ENCODE measurements around the gene MAPKAPK3. TPM values are rescaled to one million over a fixed set of nuclear protein-coding genes. Genes with fewer than 3 reads are reported as not detected.
A peak's percentile ranks its signal among the peaks of the same experiment; 100 is the strongest.

Gene MAPKAPK3
- total RNA-seq, 1 experiment from 2014 or later = 88.2 TPM

GRCh38 chr3:50568947-50569749 lies 47.8 kb upstream of the MAPKAPK3 start, which contains the start of gene HEMK1:
Gene HEMK1 (plus strand): TSS chr3:50569522. CDS start chr3:50571105, 1,583 bp downstream.
- peak within 1 kb of the TSS; percentile 94 for H3K4me3 ChIP-seq
- H3K9me2 ChIP-seq (ENCODE audit: insufficient read depth) = no peaks in the 10 kb centered on the region
- H3K4me2 ChIP-seq = peak within 1 kb of the TSS; percentile 88
- ChIA-PET POLR2A (ENCODE audit: unreplicated experiment) (interaction anchor here (0.6 to 1.0 kb wide), 10 partner anchors 22 to 930 kb away, joined by 3 to 10 read pairs (median 5); partner anchors contain the start of genes CYB561D2, MANF and NPRL2), CTCF (interaction anchor here (0.6 to 1.0 kb wide), 4 partner anchors 32 to 270 kb away, joined by 3 to 9 read pairs (median 4); partner anchors contain the start of genes HYAL3, MAPKAPK3 and NAA80)
- no peaks in the 10 kb centered on the region for H4K20me1 ChIP-seq (ENCODE audit: insufficient read depth)
- H3K27me3 ChIP-seq (ENCODE audit: insufficient read depth, low read depth) = no peaks in the 10 kb centered on the region
- no peaks in the 10 kb centered on the region for H3K36me3 ChIP-seq (ENCODE audit: low read depth)
- H2AFZ ChIP-seq = peak within 1 kb of the TSS; percentile 89
- BruUV-seq (replicated peaks) = no TSS peak
- peaks cover 10% of the 10 kb centered on the region; the same call in 1 of the 2 replicates for H3F3A ChIP-seq (ENCODE audit: insufficient read depth, low read depth)
- intact Hi-C loops (cut with micrococcal nuclease; ENCODE audit: unreplicated experiment) = loop anchor here (1.0 kb wide), 1 partner anchor 816 kb away; the partner anchor contains the start of gene MANF
- DNase-seq = peak; percentile 82 to 96
- H3K27ac ChIP-seq = 0 out of 2 replicates have a peak within 1 kb of the TSS, but pooled peaks have one; percentile 24
- H3K9me3 ChIP-seq (ENCODE audit: insufficient read depth, low read depth) = no peaks in the 10 kb centered on the region
- peaks cover 13% of the 10 kb centered on the region for H3K4me1 ChIP-seq (replicated peaks; ENCODE audit: insufficient read depth)
- H3K79me2 ChIP-seq (ENCODE audit: low read depth) = peaks cover 11% of the 10 kb centered on the region; the same call in 1 of the 2 replicates
- TF ChIP-seq CTCF (conservative IDR thresholded peaks at IDR 0.05) = no peak
- no peak for TF ChIP-seq EZH2 (IDR thresholded peaks at IDR 0.05; ENCODE audit: low read depth)

GRCh38 chr3:50570508-50571279 lies 46.3 kb upstream of the MAPKAPK3 start:
- DNase-seq = no peak
- H3K27me3 ChIP-seq (ENCODE audit: insufficient read depth, low read depth) = no peaks in the 10 kb centered on the region
- no peaks in the 10 kb centered on the region for H3K9me2 ChIP-seq (ENCODE audit: insufficient read depth)
- ChIA-PET CTCF (interaction anchor here (0.7 to 1.6 kb wide), 3 partner anchors 21 to 45 kb away, joined by 3 to 6 read pairs (median 5); no protein-coding TSS in a partner anchor), POLR2A (ENCODE audit: unreplicated experiment) (interaction anchor here (0.5 kb wide), 1 partner anchor 24 kb away, joined by 3 read pairs; no protein-coding TSS in a partner anchor)
- H3K9me3 ChIP-seq (ENCODE audit: insufficient read depth, low read depth) = no peaks in the 10 kb centered on the region
- no peaks in the 10 kb centered on the region for H3K36me3 ChIP-seq (ENCODE audit: low read depth)
- peaks cover 10% of the 10 kb centered on the region; the same call in 1 of the 2 replicates for H3F3A ChIP-seq (ENCODE audit: insufficient read depth, low read depth)
- H2AFZ ChIP-seq = no peak overlapping the region
- intact Hi-C loops (cut with micrococcal nuclease; ENCODE audit: unreplicated experiment) = no loop called here
- H4K20me1 ChIP-seq (ENCODE audit: insufficient read depth) = no peaks in the 10 kb centered on the region
- H3K4me1 ChIP-seq (replicated peaks; ENCODE audit: insufficient read depth) = peaks cover 13% of the 10 kb centered on the region
- TF ChIP-seq EZH2 (IDR thresholded peaks at IDR 0.05; ENCODE audit: low read depth) (no peak), CTCF (conservative IDR thresholded peaks at IDR 0.05) (no peak)
- H3K79me2 ChIP-seq (ENCODE audit: low read depth) = peaks cover 11% of the 10 kb centered on the region; the same call in 1 of the 2 replicates
- H3K4me3 ChIP-seq = peak overlapping the region; percentile 94; the same call in 1 of the 2 replicates
- no TSS peak for BruUV-seq (replicated peaks)
- no peak overlapping the region for H3K27ac ChIP-seq
- H3K4me2 ChIP-seq = peak overlapping the region; percentile 88

GRCh38 chr3:50571486-50571885 lies 45.5 kb upstream of the MAPKAPK3 start:
- no peak overlapping the region for H3K27ac ChIP-seq
- no peaks in the 10 kb centered on the region for H3K27me3 ChIP-seq (ENCODE audit: insufficient read depth, low read depth)
- peaks cover 10% of the 10 kb centered on the region; the same call in 1 of the 2 replicates for H3F3A ChIP-seq (ENCODE audit: insufficient read depth, low read depth)
- H3K4me2 ChIP-seq = no peak overlapping the region
- H3K79me2 ChIP-seq (ENCODE audit: low read depth) = peaks cover 11% of the 10 kb centered on the region; the same call in 1 of the 2 replicates
- no peaks in the 10 kb centered on the region for H3K9me2 ChIP-seq (ENCODE audit: insufficient read depth)
- no TSS peak for BruUV-seq (replicated peaks)
- intact Hi-C loops (cut with micrococcal nuclease; ENCODE audit: unreplicated experiment) = no loop called here
- peaks cover 13% of the 10 kb centered on the region for H3K4me1 ChIP-seq (replicated peaks; ENCODE audit: insufficient read depth)
- no peak overlapping the region for H3K4me3 ChIP-seq
- no peaks in the 10 kb centered on the region for H3K36me3 ChIP-seq (ENCODE audit: low read depth)
- TF ChIP-seq EZH2 (IDR thresholded peaks at IDR 0.05; ENCODE audit: low read depth) (no peak), CTCF (conservative IDR thresholded peaks at IDR 0.05) (no peak)
- no peaks in the 10 kb centered on the region for H4K20me1 ChIP-seq (ENCODE audit: insufficient read depth)
- no peaks in the 10 kb centered on the region for H3K9me3 ChIP-seq (ENCODE audit: insufficient read depth, low read depth)
- POLR2A ChIA-PET (ENCODE audit: unreplicated experiment) = interaction anchor here (0.5 kb wide), 2 partner anchors 23 to 272 kb away, joined by 3 to 6 read pairs; no protein-coding TSS in a partner anchor
- CTCF ChIA-PET = interaction anchor here (0.6 to 1.6 kb wide), 2 partner anchors 40 to 44 kb away, joined by 5 to 6 read pairs; partner anchors contain the start of gene CISH
- no peak for DNase-seq
- H2AFZ ChIP-seq = no peak overlapping the region
